HEK293T (cell line): Measurements from ENCODE around the gene SLC1A5.
A peak's percentile ranks its signal among the peaks of the same experiment; 100 is the strongest.

Experiments
- CTCF ChIA-PET: fragments of 350-600 bp; formaldehyde crosslinking; extraction: SDS; loops from one replicate; lab custom pipeline; 2021; ENCODE audit warnings: antibody characterized with exemption, inconsistent platforms; lab: Yijun Ruan, JAX
- POLR2A ChIA-PET: fragments of 350-600 bp; formaldehyde crosslinking; extraction: SDS; loops from one replicate; lab custom pipeline; 2020; ENCODE audit warnings: antibody characterized with exemption, inconsistent platforms; lab: Yijun Ruan, JAX
- DNase-seq: peaks from one replicate; pipeline ENCODE4 v3.0.0; 2012; ENCODE audit warnings: mixed read lengths; ENCODE audit errors: extremely low spot score
- ARNT ChIP-seq: fragments of 450-650 bp; IDR thresholded peaks from 2 replicates; pipeline ENCODE4 v1.6.1; 2017; ENCODE audit warnings: mild to moderate bottlenecking
- BHLHE40 ChIP-seq: fragments of 450-650 bp; IDR thresholded peaks from 2 replicates; pipeline ENCODE4 v1.6.1; 2016; ENCODE audit warnings: mild to moderate bottlenecking, moderate library complexity, borderline replicate concordance
- CTBP1 ChIP-seq: fragments of 450-650 bp; IDR thresholded peaks from 2 replicates; pipeline ENCODE4 v1.6.1; 2016; ENCODE audit warnings: borderline replicate concordance
- ELF4 ChIP-seq: fragments of 450-650 bp; IDR thresholded peaks from 2 replicates; pipeline ENCODE4 v1.6.1; 2017; ENCODE audit warnings: antibody characterized with exemption
- FOXA1 ChIP-seq: fragments of 450-650 bp; IDR thresholded peaks from 2 replicates; pipeline ENCODE4 v1.6.1; 2016; ENCODE audit warnings: mild to moderate bottlenecking
- FOXK2 ChIP-seq: fragments of 450-650 bp; IDR thresholded peaks from 2 replicates; pipeline ENCODE4 v1.6.1; 2016; ENCODE audit warnings: mild to moderate bottlenecking
- FOXM1 ChIP-seq: fragments of 450-650 bp; IDR thresholded peaks from 2 replicates; pipeline ENCODE4 v1.6.1; 2017; ENCODE audit warnings: mild to moderate bottlenecking, borderline replicate concordance
- HDGF ChIP-seq: fragments of 450-650 bp; IDR thresholded peaks from 2 replicates; pipeline ENCODE4 v1.6.1; 2017; ENCODE audit warnings: antibody characterized with exemption, borderline replicate concordance
- L3MBTL2 ChIP-seq: fragments of 450-650 bp; conservative IDR thresholded peaks from 2 replicates; pipeline ENCODE4 v1.6.1; 2016; ENCODE audit warnings: mild to moderate bottlenecking
- LEF1 ChIP-seq: fragments of 450-650 bp; IDR thresholded peaks from 2 replicates; pipeline ENCODE4 v1.6.1; 2017; ENCODE audit warnings: mild to moderate bottlenecking, borderline replicate concordance
- NFRKB ChIP-seq: fragments of 450-650 bp; IDR thresholded peaks from 2 replicates; pipeline ENCODE4 v1.6.1; 2016; ENCODE audit warnings: mild to moderate bottlenecking, moderate library complexity
- SP1 ChIP-seq: fragments of 450-650 bp; IDR thresholded peaks from 2 replicates; pipeline ENCODE4 v1.6.1; 2017
- SUZ12 ChIP-seq: fragments of 450-650 bp; IDR thresholded peaks from 2 replicates; pipeline ENCODE4 v1.6.1; 2016; ENCODE audit warnings: mild to moderate bottlenecking
- TARDBP ChIP-seq: fragments of 450-650 bp; IDR thresholded peaks from 2 replicates; pipeline ENCODE4 v1.6.1; 2016
- ZNF384 ChIP-seq: fragments of 450-650 bp; IDR thresholded peaks from 2 replicates; pipeline ENCODE4 v1.6.1; 2016
- TF ChIP-seq, protein P1 (sequence below): fragments of 450-650 bp; IDR thresholded peaks from 2 replicates; pipeline ENCODE4 v1.6.1; 2016

The SLC1A5 gene

DNA sequence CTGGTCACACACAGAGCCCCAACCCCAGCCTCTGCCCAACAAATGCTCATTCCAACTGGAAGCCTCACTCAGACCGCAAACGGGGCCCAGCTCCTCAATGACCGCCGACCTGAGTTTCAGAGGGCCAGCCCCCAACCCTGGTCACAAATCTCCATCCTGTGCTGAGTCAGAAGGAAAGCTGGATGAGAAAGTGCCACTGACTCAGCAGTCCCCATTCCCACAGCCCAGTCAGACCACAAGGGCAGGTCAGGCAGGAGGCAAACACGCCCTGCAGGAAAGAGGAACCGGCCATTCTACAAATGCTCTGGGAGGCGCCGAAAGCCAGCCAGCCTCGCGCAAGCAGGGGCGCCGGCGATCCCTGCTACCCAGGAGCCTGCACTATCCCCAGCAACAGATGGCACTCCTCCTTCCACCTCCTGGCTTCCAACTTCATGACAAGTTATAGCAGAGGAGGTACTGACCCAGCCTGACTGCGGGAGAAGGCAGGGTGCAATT lies 57.3 kb downstream of the SLC1A5 start:
- POLR2A ChIA-PET, result interaction anchor here (0.8 to 1.3 kb wide), 2 partner anchors 11 to 54 kb away, joined by 3 read pairs; no protein-coding TSS in a partner anchor
- CTCF ChIA-PET, result interaction anchor here (0.8 to 1.2 kb wide), 2 partner anchors 27 to 69 kb away, joined by 3 to 4 read pairs; no protein-coding TSS in a partner anchor
- no peak for DNase-seq
- TF ChIP-seq TARDBP (no peak), ZNF384 (no peak), BHLHE40 (no peak), CTBP1 (no peak), SP1 (no peak)

DNA sequence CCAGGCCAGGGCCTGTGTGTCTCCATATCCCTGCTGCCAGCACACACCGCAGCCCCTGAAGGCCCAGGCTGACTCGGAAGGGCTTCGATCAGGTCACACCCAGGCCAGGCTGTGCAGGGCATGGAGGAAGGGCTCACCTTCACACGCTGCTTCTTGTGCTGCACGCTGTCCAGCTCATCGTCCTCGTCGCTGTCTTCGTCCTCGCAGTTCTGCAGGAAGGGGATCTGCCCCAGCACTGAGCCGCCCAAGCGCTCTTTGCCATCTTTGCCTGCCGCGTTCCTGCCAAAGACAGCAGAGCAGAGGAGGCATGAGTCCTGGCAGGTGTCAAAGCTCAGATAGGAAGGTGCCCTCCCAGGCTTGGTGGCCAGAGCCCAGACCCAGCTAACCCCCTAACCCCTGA lies 57.8 kb downstream of the SLC1A5 start:
- CTCF ChIA-PET, result interaction anchor here (0.8 to 1.2 kb wide), 2 partner anchors 27 to 69 kb away, joined by 3 to 4 read pairs; no protein-coding TSS in a partner anchor
- TF ChIP-seq SP1 (no peak), SUZ12 (no peak), HDGF (no peak), FOXA1 (no peak), ZNF384 (no peak), LEF1 (no peak), ELF4 (no peak), NFRKB (no peak), FOXM1 (no peak), ARNT (no peak), TARDBP (no peak)
- POLR2A ChIA-PET, result interaction anchor here (0.8 to 1.3 kb wide), 2 partner anchors 12 to 54 kb away, joined by 3 read pairs; no protein-coding TSS in a partner anchor
- DNase-seq, result no peak

DNA sequence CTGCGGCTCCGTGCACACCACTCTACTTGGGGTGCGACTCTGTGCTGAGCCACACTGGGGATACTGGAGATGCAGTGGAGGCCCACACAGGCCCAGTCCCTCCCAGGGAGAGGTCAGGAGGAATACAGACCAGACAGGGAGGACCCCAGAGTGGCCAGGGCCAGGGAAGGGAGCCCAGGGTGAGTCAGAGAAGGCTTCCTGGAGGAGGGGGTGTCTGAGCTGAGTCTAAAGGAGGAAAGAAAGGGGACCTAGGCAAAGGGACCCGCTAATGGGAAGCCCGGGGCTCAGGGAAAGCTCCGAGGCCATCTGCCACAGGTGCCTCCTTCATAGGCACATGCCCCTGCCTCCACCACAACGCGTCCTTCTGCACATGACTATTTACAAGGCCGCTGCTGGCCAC lies 58.2 kb downstream of the SLC1A5 start:
- DNase-seq, result no peak
- POLR2A ChIA-PET, result interaction anchor here (0.7 to 0.8 kb wide), 2 partner anchors 12 kb away, joined by 3 read pairs; no protein-coding TSS in a partner anchor
- CTCF ChIA-PET, result interaction anchor here (0.8 to 1.2 kb wide), 3 partner anchors 10 to 69 kb away, joined by 3 to 5 read pairs (median 4); no protein-coding TSS in a partner anchor
- TF ChIP-seq FOXM1, result no peak
- no peak for TF ChIP-seq LEF1
- TF ChIP-seq CTBP1, result no peak
- TF ChIP-seq, protein P1, sequence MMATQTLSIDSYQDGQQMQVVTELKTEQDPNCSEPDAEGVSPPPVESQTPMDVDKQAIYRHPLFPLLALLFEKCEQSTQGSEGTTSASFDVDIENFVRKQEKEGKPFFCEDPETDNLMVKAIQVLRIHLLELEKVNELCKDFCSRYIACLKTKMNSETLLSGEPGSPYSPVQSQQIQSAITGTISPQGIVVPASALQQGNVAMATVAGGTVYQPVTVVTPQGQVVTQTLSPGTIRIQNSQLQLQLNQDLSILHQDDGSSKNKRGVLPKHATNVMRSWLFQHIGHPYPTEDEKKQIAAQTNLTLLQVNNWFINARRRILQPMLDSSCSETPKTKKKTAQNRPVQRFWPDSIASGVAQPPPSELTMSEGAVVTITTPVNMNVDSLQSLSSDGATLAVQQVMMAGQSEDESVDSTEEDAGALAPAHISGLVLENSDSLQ, result no peak
- TF ChIP-seq TARDBP, result no peak
- no peak for TF ChIP-seq ZNF384
- TF ChIP-seq ARNT, result no peak
- TF ChIP-seq FOXK2, result no peak

GRCh38 chr19:46729696-46730095 lies 58.7 kb downstream of the SLC1A5 start:
- CTCF ChIA-PET, result interaction anchor here (1.1 to 1.8 kb wide), 4 partner anchors 7 to 26 kb away, joined by 4 to 9 read pairs (median 5); no protein-coding TSS in a partner anchor
- POLR2A ChIA-PET, result interaction anchor here (0.7 kb wide), 1 partner anchor 13 kb away, joined by 3 read pairs; no protein-coding TSS in a partner anchor
- no peak for TF ChIP-seq CTBP1
- no peak for TF ChIP-seq ELF4
- TF ChIP-seq, protein P1, result no peak
- TF ChIP-seq BHLHE40, result no peak
- no peak for TF ChIP-seq ARNT
- TF ChIP-seq LEF1, result no peak
- no peak for TF ChIP-seq TARDBP
- no peak for TF ChIP-seq SP1
- TF ChIP-seq HDGF, result no peak
- TF ChIP-seq FOXA1, result no peak
- no peak for TF ChIP-seq FOXK2
- TF ChIP-seq SUZ12, result no peak
- no peak for TF ChIP-seq L3MBTL2
- no peak for TF ChIP-seq FOXM1
- TF ChIP-seq NFRKB, result no peak
- DNase-seq, result no peak

GRCh38 chr19:46728693-46729339 lies 59.6 kb downstream of the SLC1A5 start:
- peak; percentile 86 for DNase-seq
- TF ChIP-seq CTBP1 (no peak), ARNT (no peak), FOXK2 (no peak), L3MBTL2 (no peak), NFRKB (no peak), ELF4 (no peak), BHLHE40 (no peak)
- TF ChIP-seq, protein P1, result no peak
- POLR2A ChIA-PET, result no interaction called here
- CTCF ChIA-PET, result interaction anchor here (1.1 to 1.8 kb wide), 5 partner anchors 8 to 25 kb away, joined by 4 to 9 read pairs (median 5); no protein-coding TSS in a partner anchor

- TF ChIP-seq TARDBP (no peak), FOXA1 (no peak), CTBP1 (no peak), FOXM1 (no peak), LEF1 (no peak), FOXK2 (no peak), BHLHE40 (no peak), ELF4 (no peak), L3MBTL2 (no peak), SP1 (no peak), ARNT (no peak), NFRKB (no peak), SUZ12 (no peak), ZNF384 (no peak), HDGF (no peak)
- TF ChIP-seq, protein P1, result no peak
- ChIA-PET POLR2A (no interaction called here), CTCF (interaction anchor here (1.2 to 1.8 kb wide), 3 partner anchors 11 to 24 kb away, joined by 4 to 9 read pairs (median 5); no protein-coding TSS in a partner anchor)
- DNase-seq, result no peak
Observed at GRCh38 chr19:46728208-46728607, 60.2 kb downstream of the SLC1A5 start.
